Glutamatergic neuron (in vitro differentiated cells): ENCODE results near the gene DUSP16. TPM values are rescaled to one million over a fixed set of nuclear protein-coding genes. Genes with fewer than 3 reads are reported as not detected.

ENCODE experiments used
- DNase-seq: peaks from one replicate; pipeline ENCODE4 v3.0.0; 2022
- H3K27ac Mint-ChIP-seq: one replicate; pipeline ENCODE4 v1.8.0; 2020; ENCODE audit warnings: mild to moderate bottlenecking, mixed read lengths, inconsistent platforms; ENCODE audit not compliant: unreplicated experiment
- H3K27me3 Mint-ChIP-seq: one replicate; pipeline ENCODE4 v1.8.0; 2020; ENCODE audit warnings: mild to moderate bottlenecking, moderate library complexity, mixed read lengths, inconsistent platforms; ENCODE audit not compliant: unreplicated experiment
- H3K36me3 Mint-ChIP-seq: one replicate; pipeline ENCODE4 v1.8.0; 2020; ENCODE audit warnings: mild to moderate bottlenecking, mixed read lengths, inconsistent platforms; ENCODE audit not compliant: unreplicated experiment
- H3K4me1 Mint-ChIP-seq: one replicate; pipeline ENCODE4 v1.8.0; 2020; ENCODE audit warnings: mild to moderate bottlenecking, low read depth, mixed read lengths, inconsistent platforms; ENCODE audit not compliant: unreplicated experiment
- H3K4me3 Mint-ChIP-seq: one replicate; pipeline ENCODE4 v1.8.0; 2020; ENCODE audit warnings: mild to moderate bottlenecking, mixed read lengths, inconsistent platforms; ENCODE audit not compliant: unreplicated experiment
- H3K9me3 Mint-ChIP-seq: one replicate; pipeline ENCODE4 v1.8.0; 2020; ENCODE audit warnings: mild to moderate bottlenecking, moderate library complexity, mixed read lengths, inconsistent platforms; ENCODE audit not compliant: unreplicated experiment
- CTCF ChIP-seq: fragments of 200-600 bp; sonication (generic); IDR thresholded peaks from one replicate; pipeline ENCODE4 v1.5.0; 2021; ENCODE audit not compliant: partially characterized antibody, unreplicated experiment
- total RNA-seq: library from RNA; stranded (reverse); fragmentation: NEBNext Ultra II Directional; extraction: Animal tissue kit (Norgen Biotek cat#: 25700); gene quantifications from one replicate; pipeline ENCODE4 v1.2.1, GENCODE V29; 2021; ENCODE audit not compliant: unreplicated experiment

DUSP16 gene
- total RNA-seq, 1 donor from 2014 or later: 39.0 TPM

- peaks cover 7% of the 10 kb centered on the region for H3K9me3 Mint-ChIP-seq
- no peak for DNase-seq
- H3K4me3 Mint-ChIP-seq: no peak overlapping the region
- H3K27me3 Mint-ChIP-seq: peaks cover 1% of the 10 kb centered on the region
- no peak overlapping the region for H3K27ac Mint-ChIP-seq
- H3K4me1 Mint-ChIP-seq: no peaks in the 10 kb centered on the region
- TF ChIP-seq CTCF: no peak
- peaks cover 8% of the 10 kb centered on the region for H3K36me3 Mint-ChIP-seq
These were observed 134.6 kb downstream of the DUSP16 start for GRCh38 chr12:12428047-12428446.

- no peaks in the 10 kb centered on the region for H3K4me1 Mint-ChIP-seq
- H3K4me3 Mint-ChIP-seq: no peak overlapping the region
- peaks cover 1% of the 10 kb centered on the region for H3K27me3 Mint-ChIP-seq
- H3K36me3 Mint-ChIP-seq: peaks cover 8% of the 10 kb centered on the region
- TF ChIP-seq CTCF: no peak
- H3K9me3 Mint-ChIP-seq: peaks cover 8% of the 10 kb centered on the region
- no peak for DNase-seq
- no peak overlapping the region for H3K27ac Mint-ChIP-seq
These were observed 135.1 kb downstream of the DUSP16 start for GRCh38 chr12:12427568-12427967.

DNA sequence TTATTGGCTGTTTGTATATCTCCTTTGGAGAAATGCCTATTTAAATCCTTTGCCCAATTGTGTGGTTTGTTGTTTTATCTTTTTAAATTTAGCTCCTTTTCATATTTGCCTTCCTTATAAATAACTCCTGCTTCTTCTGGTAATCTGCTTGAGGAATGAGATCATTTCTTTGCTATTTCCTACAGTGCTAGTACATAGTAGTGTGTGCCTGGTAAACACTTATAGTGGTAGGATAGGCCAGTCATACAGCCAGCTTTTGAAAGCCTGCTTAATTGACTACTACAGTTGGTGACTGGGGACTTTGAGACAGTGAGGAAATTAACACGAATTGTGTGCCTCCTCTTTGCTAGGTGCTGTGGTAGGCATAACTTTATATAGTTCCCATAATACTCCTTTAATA lies 137.0 kb downstream of the DUSP16 start:
- no peak overlapping the region for H3K27ac Mint-ChIP-seq
- peaks cover 1% of the 10 kb centered on the region for H3K27me3 Mint-ChIP-seq
- TF ChIP-seq CTCF: no peak
- H3K4me3 Mint-ChIP-seq: no peak overlapping the region
- DNase-seq: no peak
- peaks cover 8% of the 10 kb centered on the region for H3K9me3 Mint-ChIP-seq
- no peaks in the 10 kb centered on the region for H3K4me1 Mint-ChIP-seq
- H3K36me3 Mint-ChIP-seq: peaks cover 16% of the 10 kb centered on the region

DNA sequence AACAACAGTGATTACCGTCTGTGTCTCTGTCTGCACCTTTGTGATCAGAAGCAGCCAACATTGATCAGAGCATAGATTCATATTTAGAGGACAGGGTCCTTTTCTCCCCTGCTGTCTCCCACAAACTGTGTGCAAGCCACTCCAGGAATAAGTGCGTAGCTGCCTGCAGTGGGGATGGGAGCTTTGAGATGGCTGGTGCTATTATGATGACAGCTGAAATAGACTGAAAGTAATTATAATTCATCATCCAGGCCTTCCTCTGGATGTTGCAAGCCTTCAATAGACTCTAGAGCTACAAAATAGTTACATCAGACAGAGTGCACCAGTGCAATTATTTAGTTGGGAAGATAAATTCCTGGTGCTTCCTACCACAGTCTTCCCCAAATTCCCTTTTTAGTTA lies 137.7 kb downstream of the DUSP16 start:
- H3K4me3 Mint-ChIP-seq: no peak overlapping the region
- H3K27ac Mint-ChIP-seq: no peak overlapping the region
- peaks cover 8% of the 10 kb centered on the region for H3K9me3 Mint-ChIP-seq
- TF ChIP-seq CTCF: no peak
- H3K4me1 Mint-ChIP-seq: no peaks in the 10 kb centered on the region
- DNase-seq: no peak
- H3K27me3 Mint-ChIP-seq: no peaks in the 10 kb centered on the region
- H3K36me3 Mint-ChIP-seq: peaks cover 16% of the 10 kb centered on the region

Other genes with a start within 250 kb of the DUSP16 start
- 2.0 TPM for gene MANSC1, start 212.6 kb downstream of the DUSP16 start, total RNA-seq
- gene BORCS5, start 205.8 kb downstream of the DUSP16 start, total RNA-seq: 30.2 TPM
- 31.9 TPM for gene CREBL2, start 49.0 kb upstream of the DUSP16 start, total RNA-seq
- 12.4 TPM for gene GPR19, start 133.3 kb upstream of the DUSP16 start, total RNA-seq
- gene CDKN1B, start 154.5 kb upstream of the DUSP16 start, total RNA-seq: 36.0 TPM
- gene APOLD1, start 222.8 kb upstream of the DUSP16 start, total RNA-seq: 0.86 TPM